Muscle layer of colon (tissue), 2 donors: ENCODE results near the gene RBM8A.
"Not testable (repeated sequence)": the region's sequence is repeated elsewhere in the genome, so short reads cannot be mapped to it uniquely, and the experiment has no call there.

Experiments used
- H3K27ac ChIP-seq: one replicate; pipeline ENCODE4 v1.7.0; 2013; ENCODE audit warnings: low read depth, mild to moderate bottlenecking, low read length, moderate library complexity
- H3K27me3 ChIP-seq, 2 donors: one replicate each; pipeline ENCODE4 v1.7.0; 2013; ENCODE audit warnings: low read length in 2 of 2, mild to moderate bottlenecking in 2 of 2; ENCODE audit not compliant: insufficient read depth in 2 of 2, control insufficient read depth in 1 of 2
- H3K36me3 ChIP-seq: one replicate; pipeline ENCODE4 v1.7.0; 2013; ENCODE audit warnings: mild to moderate bottlenecking, low read length; ENCODE audit not compliant: insufficient read depth
- H3K4me1 ChIP-seq: one replicate; pipeline ENCODE4 v1.7.0; 2013; ENCODE audit warnings: mild to moderate bottlenecking, low read length; ENCODE audit not compliant: insufficient read depth
- H3K4me3 ChIP-seq, 2 donors: one replicate each; pipeline ENCODE4 v1.7.0; 2013; ENCODE audit warnings: low read length in 2 of 2, low read depth in 1 of 2, mild to moderate bottlenecking in 1 of 2, moderate library complexity in 1 of 2
- H3K9ac ChIP-seq: one replicate; pipeline ENCODE4 v1.7.0; 2013; ENCODE audit warnings: low read length
- H3K9me3 ChIP-seq: one replicate; pipeline ENCODE4 v1.7.0; 2013; ENCODE audit warnings: mild to moderate bottlenecking, low read length
- donor health status: abdominal sarcoma.
- donor health status: Adenocarcinoma of cecum.

Gene RBM8A

GRCh38 chr1:145932522-145933009 is 5.3 kb upstream of the RBM8A start:
- peaks cover 28% of the 10 kb centered on the region for H3K36me3 ChIP-seq
- not testable (repeated sequence) for H3K9ac ChIP-seq, H3K4me1 ChIP-seq, H3K27me3 ChIP-seq, H3K27ac ChIP-seq, H3K4me3 ChIP-seq, H3K9me3 ChIP-seq

DNA sequence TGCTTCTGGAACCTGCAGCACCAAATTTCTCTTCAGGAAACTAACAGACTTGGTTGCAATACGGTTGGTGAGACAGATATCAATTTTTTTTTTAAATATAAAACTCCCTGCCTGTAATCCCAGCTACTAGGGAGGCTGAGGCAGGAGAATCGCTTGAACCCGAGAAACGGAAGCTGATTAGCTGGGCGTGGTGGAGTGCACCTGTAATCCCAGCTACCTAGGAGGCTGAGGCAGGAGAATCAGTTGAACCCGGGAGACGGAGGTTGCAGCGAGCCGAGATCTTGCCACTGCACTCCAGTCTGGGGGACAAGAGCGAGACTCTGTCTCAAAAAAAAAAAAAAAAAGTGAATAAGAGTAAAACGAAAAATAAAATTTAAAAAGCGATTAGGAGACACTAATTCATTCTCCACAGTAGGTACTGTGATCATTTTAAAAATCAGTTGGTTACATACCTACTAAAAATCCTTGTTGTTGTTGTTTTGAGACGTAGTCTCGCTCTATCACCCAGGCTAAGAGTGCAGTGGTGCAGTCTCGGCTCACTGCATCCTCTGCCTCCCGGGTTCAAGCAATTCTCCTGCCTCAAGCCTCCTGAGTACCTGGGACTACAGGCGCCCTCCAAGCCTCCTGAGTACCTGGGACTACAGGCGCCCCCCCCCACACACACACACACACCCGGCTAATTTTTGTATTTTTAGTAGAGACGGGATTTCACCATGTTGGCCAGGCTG is 796 bp upstream of the RBM8A start:
- H3K9me3 ChIP-seq: no peaks in the 10 kb centered on the region
- peak overlapping the region; percentile 78 for H3K9ac ChIP-seq
- H3K4me1 ChIP-seq: peaks cover 16% of the 10 kb centered on the region
- peak overlapping the region; percentile 91 for H3K27ac ChIP-seq
- H3K4me3 ChIP-seq: peak overlapping the region; percentile 75 to 94
- peaks cover 8% of the 10 kb centered on the region for H3K36me3 ChIP-seq
- H3K27me3 ChIP-seq: no peaks in the 10 kb centered on the region

DNA sequence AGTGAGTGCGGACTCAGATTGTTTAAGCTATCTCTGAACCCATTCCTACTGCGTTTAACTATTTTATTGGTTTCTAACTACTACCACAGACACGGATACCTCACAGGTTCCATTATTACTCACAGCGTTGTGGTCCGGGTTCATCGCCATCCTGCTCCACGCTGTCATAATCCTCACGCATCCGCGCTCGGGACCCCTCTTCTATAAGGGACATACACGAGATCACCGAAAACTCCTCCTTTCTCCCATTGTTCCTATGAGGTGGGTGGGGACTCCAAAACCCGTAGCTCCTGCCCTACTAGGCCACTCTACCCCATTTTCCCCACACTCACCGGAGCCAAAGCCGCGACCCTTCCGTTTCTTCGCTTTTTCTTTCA is 610 bp downstream of the RBM8A start:
- H3K27ac ChIP-seq: peak overlapping the region; percentile 91
- peaks cover 8% of the 10 kb centered on the region for H3K36me3 ChIP-seq
- peak overlapping the region; percentile 78 for H3K9ac ChIP-seq
- peaks cover 16% of the 10 kb centered on the region for H3K4me1 ChIP-seq
- H3K9me3 ChIP-seq: no peaks in the 10 kb centered on the region
- H3K27me3 ChIP-seq: no peaks in the 10 kb centered on the region
- peak overlapping the region; percentile 75 to 94 for H3K4me3 ChIP-seq

GRCh38 chr1:145922266-145922665 is 5.0 kb downstream of the RBM8A start:
- Histone ChIP-seq H3K27ac (no peak overlapping the region), H3K4me1 (peaks cover 28% of the 10 kb centered on the region), H3K4me3 (no peak overlapping the region), H3K36me3 (peaks cover 8% of the 10 kb centered on the region), H3K27me3 (no peaks in the 10 kb centered on the region), H3K9ac (no peak overlapping the region), H3K9me3 (no peaks in the 10 kb centered on the region)

DNA sequence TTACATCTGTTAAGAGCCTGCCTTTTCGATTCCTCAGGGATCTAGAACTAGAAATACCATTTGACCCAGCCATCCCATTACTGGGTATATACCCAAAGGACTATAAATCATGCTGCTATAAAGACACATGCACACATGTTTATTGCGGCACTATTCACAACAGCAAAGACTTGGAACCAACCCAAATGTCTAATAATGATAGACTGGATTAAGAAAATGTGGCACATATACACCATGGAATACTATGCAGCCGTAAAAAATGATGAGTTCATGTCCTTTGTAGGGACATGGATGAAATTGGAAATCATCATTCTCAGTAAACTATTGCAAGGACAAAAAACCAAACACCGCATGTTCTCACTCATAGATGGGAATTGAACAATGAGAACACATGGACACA is 7.0 kb downstream of the RBM8A start:
- not testable (repeated sequence) for H3K27me3 ChIP-seq, H3K9me3 ChIP-seq, H3K4me3 ChIP-seq, H3K9ac ChIP-seq, H3K27ac ChIP-seq
- peaks cover 18% of the 10 kb centered on the region for H3K4me1 ChIP-seq
- H3K36me3 ChIP-seq: peaks cover 10% of the 10 kb centered on the region

DNA sequence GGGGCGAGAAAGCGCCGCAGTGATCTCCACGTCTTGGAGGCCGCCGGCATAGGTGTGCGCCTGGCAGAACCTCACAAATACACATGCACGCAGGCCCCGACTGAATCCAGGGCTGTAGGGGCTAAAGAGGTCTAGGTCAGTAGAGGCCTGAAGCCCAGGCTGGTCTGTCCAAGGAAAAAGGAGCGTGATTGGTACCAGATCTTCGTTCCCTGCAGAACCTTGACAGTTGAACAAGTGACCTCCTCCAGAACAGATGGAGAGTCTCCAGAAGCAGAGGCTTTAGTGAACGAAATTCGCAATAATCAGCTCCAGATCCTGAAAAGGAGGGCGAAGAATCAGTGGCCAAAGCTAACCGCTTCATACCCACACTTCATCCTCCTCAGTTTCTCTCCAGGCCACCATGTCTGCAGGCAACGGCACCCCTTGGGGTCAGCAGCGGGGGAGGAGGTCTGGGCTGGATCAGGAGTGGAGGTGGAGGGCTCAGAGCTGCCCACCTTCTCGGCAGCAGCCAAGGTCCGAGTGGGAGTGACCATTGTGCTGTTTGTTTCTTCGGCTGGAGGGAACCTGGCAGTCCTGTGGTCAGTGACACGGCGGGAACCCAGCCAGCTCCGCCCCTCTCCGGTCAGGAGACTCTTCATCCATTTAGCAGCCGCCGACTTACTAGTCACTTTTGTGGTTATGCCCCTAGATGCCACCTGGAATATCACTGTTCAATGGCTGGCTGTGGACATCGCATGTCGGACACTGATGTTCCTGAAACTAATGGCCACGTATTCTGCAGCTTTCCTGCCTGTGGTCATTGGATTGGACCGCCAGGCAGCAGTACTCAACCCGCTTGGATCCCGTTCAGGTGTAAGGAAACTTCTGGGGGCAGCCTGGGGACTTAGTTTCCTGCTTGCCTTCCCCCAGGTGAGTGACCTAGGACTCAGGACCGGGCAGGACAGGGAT is 8.0 kb downstream of the RBM8A start:
- H3K36me3 ChIP-seq: peaks cover 18% of the 10 kb centered on the region
- H3K27me3 ChIP-seq: no peaks in the 10 kb centered on the region
- H3K4me3 ChIP-seq: peak overlapping the region; percentile 78 to 97
- peaks cover 18% of the 10 kb centered on the region for H3K4me1 ChIP-seq
- no peaks in the 10 kb centered on the region for H3K9me3 ChIP-seq
- peak overlapping the region; percentile 92 for H3K27ac ChIP-seq
- peak overlapping the region; percentile 98 for H3K9ac ChIP-seq

DNA sequence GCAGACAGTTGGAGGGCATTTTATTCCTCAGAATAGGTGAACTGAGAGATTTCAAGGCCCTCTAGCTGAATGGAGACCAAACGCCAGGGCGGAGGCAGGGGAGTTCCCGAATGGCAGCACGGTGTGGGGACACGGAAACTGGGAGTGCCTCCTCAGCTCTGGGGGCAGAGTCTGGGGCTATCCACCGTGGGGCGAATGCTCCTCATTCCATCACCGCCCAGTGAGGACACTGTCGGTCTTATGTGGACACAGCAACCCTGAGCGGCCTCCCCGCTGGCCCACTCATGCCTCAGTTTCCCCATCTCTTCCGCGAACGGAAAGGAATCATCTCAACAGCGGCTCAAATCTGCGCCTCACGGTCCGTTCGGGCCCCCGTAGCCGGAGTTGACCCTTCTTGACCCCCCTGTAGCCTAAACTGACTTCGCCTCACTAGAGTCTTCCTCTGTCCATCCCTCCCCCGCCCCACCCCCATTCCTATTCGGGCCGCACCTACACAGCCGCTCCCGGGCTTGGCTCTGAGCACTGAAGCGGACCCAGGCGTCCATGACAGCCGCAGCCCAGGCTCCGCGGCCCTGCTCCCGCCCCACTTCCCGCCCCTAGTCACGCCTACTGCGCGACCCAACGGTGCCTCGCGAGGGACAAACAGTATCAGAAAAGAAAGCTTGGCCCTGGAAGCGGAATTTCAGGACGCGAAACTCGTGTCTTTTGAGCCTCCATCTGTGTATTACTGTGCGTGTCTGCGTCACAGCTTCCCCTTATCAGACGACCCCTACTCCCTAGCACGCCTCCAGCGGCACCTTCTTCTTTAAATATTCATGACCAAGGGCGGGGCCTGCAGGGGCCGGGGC is 8.9 kb downstream of the RBM8A start, which contains the start of gene PEX11B:
Gene PEX11B (minus strand): TSS at position 574 of the 848 bp plus-strand sequence. CDS start 29 bp downstream, at position 545.
- Histone ChIP-seq H3K4me1 (peaks cover 18% of the 10 kb centered on the region), H3K9ac (peak within 1 kb of the TSS; percentile 98), H3K36me3 (peaks cover 25% of the 10 kb centered on the region), H3K27me3 (no peaks in the 10 kb centered on the region), H3K4me3 (peak within 1 kb of the TSS; percentile 78 to 97), H3K27ac (peak within 1 kb of the TSS; percentile 92), H3K9me3 (no peaks in the 10 kb centered on the region)

- Histone ChIP-seq H3K4me1 (peaks cover 18% of the 10 kb centered on the region), H3K27me3 (no peaks in the 10 kb centered on the region), H3K27ac (peak overlapping the region; percentile 92), H3K36me3 (peaks cover 27% of the 10 kb centered on the region), H3K9ac (peak overlapping the region; percentile 98), H3K9me3 (no peaks in the 10 kb centered on the region), H3K4me3 (peak overlapping the region; percentile 78 to 97)
Observed at GRCh38 chr1:145917595-145917994, 9.7 kb downstream of the RBM8A start.

- H3K9ac ChIP-seq: no peak overlapping the region
- no peaks in the 10 kb centered on the region for H3K27me3 ChIP-seq
- no peaks in the 10 kb centered on the region for H3K9me3 ChIP-seq
- peaks cover 32% of the 10 kb centered on the region for H3K36me3 ChIP-seq
- peaks cover 18% of the 10 kb centered on the region for H3K4me1 ChIP-seq
- H3K27ac ChIP-seq: no peak overlapping the region
- H3K4me3 ChIP-seq: no peak overlapping the region
Observed at GRCh38 chr1:145916745-145917144, 10.5 kb downstream of the RBM8A start.

DNA sequence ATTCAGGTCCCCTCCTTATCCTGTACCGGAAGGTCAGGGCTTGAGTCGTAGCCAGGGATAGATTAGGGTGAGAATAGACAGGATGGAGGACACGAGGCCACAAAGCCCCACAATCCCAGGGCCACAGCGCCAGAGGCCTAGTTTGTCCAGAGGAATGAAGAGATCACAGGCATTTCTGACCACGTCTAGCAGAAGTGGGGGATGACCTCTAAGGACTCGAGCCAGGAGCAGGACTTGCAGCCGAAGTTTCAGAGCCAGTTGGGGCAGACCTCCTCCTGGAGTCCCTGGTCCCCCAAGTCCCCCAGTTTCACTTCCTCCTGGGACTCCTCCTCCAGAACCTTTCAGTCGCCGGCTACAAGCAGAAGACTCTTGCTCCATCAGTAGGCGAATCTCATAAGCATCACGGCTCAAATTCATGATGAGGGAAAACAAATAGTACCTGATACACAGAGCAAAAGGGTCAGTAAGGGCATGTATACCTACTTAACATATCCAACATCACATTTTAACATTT is 15.1 kb downstream of the RBM8A start:
- Histone ChIP-seq H3K36me3 (peaks cover 44% of the 10 kb centered on the region), H3K27me3 (no peaks in the 10 kb centered on the region), H3K4me3 (no peak overlapping the region), H3K4me1 (peaks cover 4% of the 10 kb centered on the region), H3K27ac (no peak overlapping the region), H3K9me3 (no peaks in the 10 kb centered on the region), H3K9ac (no peak overlapping the region)
